HepG2 (cell line): ENCODE data around the gene JADE3. TPM values are rescaled to one million over a fixed set of nuclear protein-coding genes. Genes with fewer than 3 reads are reported as not detected.

Experiments used
- AHDC1 ChIP-seq: sonication (generic); formaldehyde crosslinking; IDR thresholded peaks from 2 replicates; pipeline ENCODE4 v1.5.1; 2020; ENCODE audit warnings: mild to moderate bottlenecking, missing genetic modification reagents, borderline replicate concordance
- ARID5B ChIP-seq: IDR thresholded peaks from 2 replicates; pipeline ENCODE4 v1.4.0; 2020; ENCODE audit warnings: mild to moderate bottlenecking, missing genetic modification reagents
- GATAD2A ChIP-seq: IDR thresholded peaks from 2 replicates; pipeline ENCODE4 v1.6.1; 2016
- MEIS1 ChIP-seq: sonication (generic); formaldehyde crosslinking; IDR thresholded peaks from 2 replicates; pipeline ENCODE4 v1.9.0; 2021; ENCODE audit warnings: mild to moderate bottlenecking, missing genetic modification reagents, moderate library complexity, borderline replicate concordance
- MTERF4 ChIP-seq: sonication (generic); formaldehyde crosslinking; IDR thresholded peaks from 2 replicates; pipeline ENCODE4 v1.8.0; 2023; ENCODE audit warnings: mild to moderate bottlenecking, missing genetic modification reagents
- MXD4 ChIP-seq: IDR thresholded peaks from 2 replicates; pipeline ENCODE4 v1.6.1; 2016; ENCODE audit warnings: mild to moderate bottlenecking, missing biosample characterization, missing genetic modification reagents
- ZNF546 ChIP-seq: sonication (generic); formaldehyde crosslinking; conservative IDR thresholded peaks from 2 replicates; pipeline ENCODE4 v1.8.1; 2023; ENCODE audit warnings: mild to moderate bottlenecking, missing genetic modification reagents
- ZNF609 ChIP-seq: sonication (generic); formaldehyde crosslinking; IDR thresholded peaks from 2 replicates; pipeline ENCODE4 v1.4.0; 2020; ENCODE audit warnings: mild to moderate bottlenecking, missing genetic modification reagents, borderline replicate concordance
- polyA plus RNA-seq, 8 experiments: library from polyadenylated mRNA; depleted of rRNA in 3 of 8; stranded (reverse) in 7 of 8; unstranded in 1 of 8; fragments of >200 nt; fragmentation: Illumina TruSeq in 4 of 8; extraction: Trizol in 4 of 8; gene quantifications; 2 replicates each; pipeline versions ENCODE4 v1.2.1 to v1.2.3, GENCODE V29; 2011 to 2016; ENCODE audit warnings: low read depth in 4 of 8, missing spikeins in 1 of 8, mixed read lengths in 1 of 8; ENCODE audit not compliant: insufficient read depth in 1 of 8
- total RNA-seq, 5 experiments: library from RNA; depleted of rRNA; stranded (reverse); fragments of >200 nt; fragmentation: Illumina TruSeq; extraction: Trizol; gene quantifications; 2 replicates each; pipeline ENCODE4 v1.2.3, GENCODE V29; 2016; ENCODE audit warnings: low read depth in 1 of 5
- TF ChIP-seq, protein P1 (sequence below): sonication (generic); formaldehyde crosslinking; IDR thresholded peaks from 2 replicates; pipeline ENCODE4 v1.4.0; 2020; ENCODE audit warnings: missing genetic modification reagents

JADE3 gene
- total and polyA plus RNA-seq, 2 of the 13 experiments (the other 11 are each of a cell fraction or from before 2014, with no cell fraction given): 7.7 to 7.8 TPM

- no peak for TF ChIP-seq ZNF609 (CRISPR knock-in tag)
- TF ChIP-seq GATAD2A (CRISPR knock-in tag): peak; percentile 49; the same call in 1 of the 2 replicates
- TF ChIP-seq MTERF4 (CRISPR knock-in tag): no peak
- no peak for TF ChIP-seq AHDC1 (CRISPR knock-in tag)
- no peak for TF ChIP-seq MXD4
- TF ChIP-seq, protein P1, sequence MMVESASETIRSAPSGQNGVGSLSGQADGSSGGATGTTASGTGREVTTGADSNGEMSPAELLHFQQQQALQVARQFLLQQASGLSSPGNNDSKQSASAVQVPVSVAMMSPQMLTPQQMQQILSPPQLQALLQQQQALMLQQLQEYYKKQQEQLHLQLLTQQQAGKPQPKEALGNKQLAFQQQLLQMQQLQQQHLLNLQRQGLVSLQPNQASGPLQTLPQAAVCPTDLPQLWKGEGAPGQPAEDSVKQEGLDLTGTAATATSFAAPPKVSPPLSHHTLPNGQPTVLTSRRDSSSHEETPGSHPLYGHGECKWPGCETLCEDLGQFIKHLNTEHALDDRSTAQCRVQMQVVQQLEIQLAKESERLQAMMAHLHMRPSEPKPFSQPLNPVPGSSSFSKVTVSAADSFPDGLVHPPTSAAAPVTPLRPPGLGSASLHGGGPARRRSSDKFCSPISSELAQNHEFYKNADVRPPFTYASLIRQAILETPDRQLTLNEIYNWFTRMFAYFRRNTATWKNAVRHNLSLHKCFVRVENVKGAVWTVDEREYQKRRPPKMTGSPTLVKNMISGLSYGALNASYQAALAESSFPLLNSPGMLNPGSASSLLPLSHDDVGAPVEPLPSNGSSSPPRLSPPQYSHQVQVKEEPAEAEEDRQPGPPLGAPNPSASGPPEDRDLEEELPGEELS (CRISPR knock-in tag): peak; percentile 76
- no peak for TF ChIP-seq MEIS1 (CRISPR knock-in tag)
- TF ChIP-seq ZNF546: no peak
- TF ChIP-seq ARID5B: peak; percentile 65
Observed at GRCh38 chrX:46918434-46918833, 6.2 kb downstream of the JADE3 start (continued).
